ENCODE data around the gene TNF. TPM values are rescaled to one million over a fixed set of nuclear protein-coding genes. Genes with fewer than 3 reads are reported as not detected.

The TNF gene
- total RNA-seq, 1 experiment from 2014 or later: 0.64 TPM

DNA sequence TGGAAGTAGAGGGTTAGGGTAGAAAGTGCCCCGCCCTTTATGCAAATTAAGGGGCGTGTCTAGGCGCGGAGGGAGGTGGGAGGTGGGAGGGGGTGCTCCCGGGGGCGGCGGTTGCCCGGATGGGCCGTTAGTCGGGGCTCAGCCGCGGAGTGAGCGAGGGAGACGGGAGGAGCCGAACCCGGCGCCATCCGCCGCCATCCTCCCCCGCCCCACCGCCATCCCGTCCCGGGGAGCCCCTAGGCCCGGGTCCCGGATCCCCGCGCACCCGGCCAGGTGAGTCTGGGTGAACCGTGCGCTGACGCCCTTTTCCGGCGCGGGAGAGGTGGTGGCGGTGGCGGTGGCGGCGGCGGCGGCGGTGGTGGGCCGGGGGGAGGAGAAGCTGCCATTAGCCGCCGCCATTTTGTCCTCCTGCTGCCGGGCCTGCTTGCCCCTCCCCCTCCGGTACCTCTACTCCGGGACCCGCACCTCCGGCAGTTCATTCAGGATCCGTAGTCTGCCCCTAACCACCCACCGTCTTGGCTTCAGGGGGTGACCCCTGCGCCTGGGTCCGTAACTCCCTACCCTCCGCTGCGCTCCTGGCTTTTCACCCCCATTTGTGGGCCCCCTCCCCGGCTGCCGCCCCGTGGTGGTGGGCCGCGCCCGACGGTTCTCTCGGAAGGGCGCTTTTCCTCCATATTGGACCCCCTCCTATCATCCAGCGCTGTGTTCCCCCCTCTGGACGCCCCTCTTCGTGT is 45.4 kb downstream of the TNF start, which contains the start of gene PRRC2A:
PRRC2A (plus strand) TSS at position 130 of the 734 bp plus-strand sequence. CDS start 2,075 bp downstream, outside the sequence.
- peak within 1 kb of the TSS; percentile 83 to 84 for H3K4me3 ChIP-seq (ENCODE audit: low read depth in 2 of 2, low read length in 2 of 2)
- ATAC-seq: peak; percentile 85
- H3K27me3 ChIP-seq (ENCODE audit: control insufficient read depth, insufficient read depth, low read length): no peaks in the 10 kb centered on the region
- CTCF ChIA-PET: interaction anchor here (0.6 kb wide), 1 partner anchor 85 kb away, joined by 3 read pairs; no protein-coding TSS in a partner anchor
- in situ Hi-C loops (cut with HindIII; ENCODE audit: low pct_unique_long_range_greater_than_20kb, low sequenced_read_pairs): no loop called here
- peak within 1 kb of the TSS; percentile 100 for H3K27ac ChIP-seq (ENCODE audit: low read length)
- POLR2A ChIA-PET: no interaction called here
- TF ChIP-seq TCF7L2 (IDR thresholded peaks at IDR 0.05; ENCODE audit: low read depth, low read length) (no peak; the same call in 1 of the 2 replicates), SIN3A (IDR thresholded peaks at IDR 0.05; ENCODE audit: borderline replicate concordance, insufficient read depth, low read depth, low read length) (0 out of 2 replicates have a peak, but pooled peaks have one; percentile 81)
- TF ChIP-seq, protein P1, sequence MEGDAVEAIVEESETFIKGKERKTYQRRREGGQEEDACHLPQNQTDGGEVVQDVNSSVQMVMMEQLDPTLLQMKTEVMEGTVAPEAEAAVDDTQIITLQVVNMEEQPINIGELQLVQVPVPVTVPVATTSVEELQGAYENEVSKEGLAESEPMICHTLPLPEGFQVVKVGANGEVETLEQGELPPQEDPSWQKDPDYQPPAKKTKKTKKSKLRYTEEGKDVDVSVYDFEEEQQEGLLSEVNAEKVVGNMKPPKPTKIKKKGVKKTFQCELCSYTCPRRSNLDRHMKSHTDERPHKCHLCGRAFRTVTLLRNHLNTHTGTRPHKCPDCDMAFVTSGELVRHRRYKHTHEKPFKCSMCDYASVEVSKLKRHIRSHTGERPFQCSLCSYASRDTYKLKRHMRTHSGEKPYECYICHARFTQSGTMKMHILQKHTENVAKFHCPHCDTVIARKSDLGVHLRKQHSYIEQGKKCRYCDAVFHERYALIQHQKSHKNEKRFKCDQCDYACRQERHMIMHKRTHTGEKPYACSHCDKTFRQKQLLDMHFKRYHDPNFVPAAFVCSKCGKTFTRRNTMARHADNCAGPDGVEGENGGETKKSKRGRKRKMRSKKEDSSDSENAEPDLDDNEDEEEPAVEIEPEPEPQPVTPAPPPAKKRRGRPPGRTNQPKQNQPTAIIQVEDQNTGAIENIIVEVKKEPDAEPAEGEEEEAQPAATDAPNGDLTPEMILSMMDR (IDR thresholded peaks at IDR 0.05): no peak
- BruUV-seq (replicated peaks): no TSS peak
- intact Hi-C loops (cut with micrococcal nuclease; ENCODE audit: unreplicated experiment): loop anchor here (1.0 kb wide), 1 partner anchor 10 kb away; no protein-coding TSS in a partner anchor
- H3K9me3 ChIP-seq (ENCODE audit: control insufficient read depth, insufficient read depth, low read depth, low read length): no peaks in the 10 kb centered on the region
- DNase-seq (ENCODE audit: low read depth, low spot score): no peak
- peaks cover 22% of the 10 kb centered on the region for H3K36me3 ChIP-seq (ENCODE audit: control insufficient read depth, insufficient read depth, low read length)
- peaks cover 12% of the 10 kb centered on the region for H3K4me1 ChIP-seq (ENCODE audit: control insufficient read depth, insufficient read depth, low read length)

DNA sequence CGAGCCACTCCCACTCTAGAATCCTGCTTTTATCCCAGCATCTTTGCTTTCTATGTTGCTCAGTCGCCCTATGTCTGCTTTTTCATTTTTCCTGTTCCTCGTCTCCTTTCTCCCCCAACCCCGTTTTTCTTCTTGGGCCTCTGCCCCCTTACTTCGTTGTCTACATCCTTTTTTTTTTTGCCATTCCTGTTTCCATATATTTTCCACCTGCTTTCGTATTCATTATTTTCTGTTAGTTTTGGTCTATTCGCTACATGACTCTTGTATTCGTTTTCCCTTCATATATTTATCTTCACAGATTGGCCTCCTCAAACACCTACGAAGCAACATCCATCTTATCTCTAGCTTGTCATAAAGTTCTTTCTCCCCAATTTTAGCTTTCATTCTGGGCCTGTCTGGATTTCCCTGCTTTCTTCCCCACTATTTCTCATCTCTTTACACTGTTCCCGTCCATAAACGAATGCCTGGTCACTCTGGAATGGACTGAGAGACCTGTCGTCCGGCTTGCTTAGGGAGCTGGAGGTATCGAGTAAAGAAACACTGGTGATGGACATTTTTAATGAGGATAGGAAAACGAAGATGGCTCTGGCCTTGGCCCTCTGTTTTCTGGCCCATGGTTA is 46.1 kb downstream of the TNF start:
- ChIA-PET POLR2A (no interaction called here), CTCF (interaction anchor here (0.6 kb wide), 1 partner anchor 86 kb away, joined by 3 read pairs; no protein-coding TSS in a partner anchor)
- intact Hi-C loops (cut with micrococcal nuclease; ENCODE audit: unreplicated experiment): loop anchor here (1.0 kb wide), 1 partner anchor 9 kb away; no protein-coding TSS in a partner anchor
- no peaks in the 10 kb centered on the region for H3K9me3 ChIP-seq (ENCODE audit: control insufficient read depth, insufficient read depth, low read depth, low read length)
- TSS peak; percentile 84 for BruUV-seq (replicated peaks)
- in situ Hi-C loops (cut with HindIII; ENCODE audit: low pct_unique_long_range_greater_than_20kb, low sequenced_read_pairs): no loop called here
- peaks cover 12% of the 10 kb centered on the region for H3K4me1 ChIP-seq (ENCODE audit: control insufficient read depth, insufficient read depth, low read length)
- H3K4me3 ChIP-seq (ENCODE audit: low read depth in 2 of 2, low read length in 2 of 2): peak overlapping the region; percentile 83 to 84
- H3K27ac ChIP-seq (ENCODE audit: low read length): peak overlapping the region; percentile 100
- TF ChIP-seq, protein P2, sequence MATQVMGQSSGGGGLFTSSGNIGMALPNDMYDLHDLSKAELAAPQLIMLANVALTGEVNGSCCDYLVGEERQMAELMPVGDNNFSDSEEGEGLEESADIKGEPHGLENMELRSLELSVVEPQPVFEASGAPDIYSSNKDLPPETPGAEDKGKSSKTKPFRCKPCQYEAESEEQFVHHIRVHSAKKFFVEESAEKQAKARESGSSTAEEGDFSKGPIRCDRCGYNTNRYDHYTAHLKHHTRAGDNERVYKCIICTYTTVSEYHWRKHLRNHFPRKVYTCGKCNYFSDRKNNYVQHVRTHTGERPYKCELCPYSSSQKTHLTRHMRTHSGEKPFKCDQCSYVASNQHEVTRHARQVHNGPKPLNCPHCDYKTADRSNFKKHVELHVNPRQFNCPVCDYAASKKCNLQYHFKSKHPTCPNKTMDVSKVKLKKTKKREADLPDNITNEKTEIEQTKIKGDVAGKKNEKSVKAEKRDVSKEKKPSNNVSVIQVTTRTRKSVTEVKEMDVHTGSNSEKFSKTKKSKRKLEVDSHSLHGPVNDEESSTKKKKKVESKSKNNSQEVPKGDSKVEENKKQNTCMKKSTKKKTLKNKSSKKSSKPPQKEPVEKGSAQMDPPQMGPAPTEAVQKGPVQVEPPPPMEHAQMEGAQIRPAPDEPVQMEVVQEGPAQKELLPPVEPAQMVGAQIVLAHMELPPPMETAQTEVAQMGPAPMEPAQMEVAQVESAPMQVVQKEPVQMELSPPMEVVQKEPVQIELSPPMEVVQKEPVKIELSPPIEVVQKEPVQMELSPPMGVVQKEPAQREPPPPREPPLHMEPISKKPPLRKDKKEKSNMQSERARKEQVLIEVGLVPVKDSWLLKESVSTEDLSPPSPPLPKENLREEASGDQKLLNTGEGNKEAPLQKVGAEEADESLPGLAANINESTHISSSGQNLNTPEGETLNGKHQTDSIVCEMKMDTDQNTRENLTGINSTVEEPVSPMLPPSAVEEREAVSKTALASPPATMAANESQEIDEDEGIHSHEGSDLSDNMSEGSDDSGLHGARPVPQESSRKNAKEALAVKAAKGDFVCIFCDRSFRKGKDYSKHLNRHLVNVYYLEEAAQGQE (IDR thresholded peaks at IDR 0.05; ENCODE audit: insufficient read depth in 1 of 2, low read depth in 2 of 2, low read length in 1 of 2): no peak
- TF ChIP-seq, protein P1 (IDR thresholded peaks at IDR 0.05): no peak
- TF ChIP-seq TCF7L2 (IDR thresholded peaks at IDR 0.05; ENCODE audit: low read depth, low read length): no peak; the same call in 1 of the 2 replicates
- TF ChIP-seq SIN3A (IDR thresholded peaks at IDR 0.05; ENCODE audit: borderline replicate concordance, insufficient read depth, low read depth, low read length): no peak
- TF ChIP-seq POLR2AphosphoS5 (IDR thresholded peaks at IDR 0.05; ENCODE audit: low read depth, low read length): no peak; the same call in 1 of the 2 replicates
- no peak for DNase-seq (ENCODE audit: low read depth, low spot score)
- no peaks in the 10 kb centered on the region for H3K27me3 ChIP-seq (ENCODE audit: control insufficient read depth, insufficient read depth, low read length)
- peaks cover 27% of the 10 kb centered on the region for H3K36me3 ChIP-seq (ENCODE audit: control insufficient read depth, insufficient read depth, low read length)
- ATAC-seq: no peak

Data from Panc1 (cell line).